ENCODE results near the gene PLEK2.
"Not testable (repeated sequence)": the region's sequence is repeated elsewhere in the genome, so short reads cannot be mapped to it uniquely, and the experiment has no call there.

PLEK2 gene, protein sequence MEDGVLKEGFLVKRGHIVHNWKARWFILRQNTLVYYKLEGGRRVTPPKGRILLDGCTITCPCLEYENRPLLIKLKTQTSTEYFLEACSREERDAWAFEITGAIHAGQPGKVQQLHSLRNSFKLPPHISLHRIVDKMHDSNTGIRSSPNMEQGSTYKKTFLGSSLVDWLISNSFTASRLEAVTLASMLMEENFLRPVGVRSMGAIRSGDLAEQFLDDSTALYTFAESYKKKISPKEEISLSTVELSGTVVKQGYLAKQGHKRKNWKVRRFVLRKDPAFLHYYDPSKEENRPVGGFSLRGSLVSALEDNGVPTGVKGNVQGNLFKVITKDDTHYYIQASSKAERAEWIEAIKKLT

DNA sequence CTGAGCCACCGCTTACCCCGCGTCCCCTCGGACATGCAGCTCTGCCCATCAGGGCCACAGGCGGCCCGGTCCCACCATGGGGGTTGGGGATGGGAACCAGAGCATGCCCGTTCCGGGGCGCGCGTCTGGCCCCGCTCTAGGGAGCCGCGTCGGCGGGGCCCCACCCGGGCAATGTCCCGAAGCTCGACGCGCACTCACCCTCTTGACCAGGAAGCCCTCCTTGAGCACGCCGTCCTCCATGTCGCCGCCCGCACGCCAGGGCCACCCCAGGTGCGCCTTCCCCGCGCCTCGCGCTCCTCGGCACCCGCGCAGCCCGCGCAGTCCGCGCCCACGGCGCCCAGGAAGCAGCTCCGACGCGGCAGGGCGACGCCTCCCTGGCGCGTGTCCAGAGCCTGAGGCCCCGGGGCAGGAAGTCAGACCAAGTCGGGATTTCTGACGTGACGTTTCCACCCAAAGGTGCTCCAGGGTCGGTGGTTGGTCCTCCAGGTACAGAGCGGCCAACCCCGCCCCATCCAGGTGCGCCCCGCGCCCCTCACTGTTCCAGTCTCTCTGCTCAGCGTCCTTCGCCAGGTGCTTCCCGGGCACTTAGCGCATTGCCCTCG is at the start of gene PLEK2:
TSS of gene PLEK2 (minus strand) at position 346 of the 602 bp plus-strand sequence. CDS start at position 240, 106 bp downstream.
- DNase-seq (ENCODE audit: low spot score) = peak; percentile 56

DNA sequence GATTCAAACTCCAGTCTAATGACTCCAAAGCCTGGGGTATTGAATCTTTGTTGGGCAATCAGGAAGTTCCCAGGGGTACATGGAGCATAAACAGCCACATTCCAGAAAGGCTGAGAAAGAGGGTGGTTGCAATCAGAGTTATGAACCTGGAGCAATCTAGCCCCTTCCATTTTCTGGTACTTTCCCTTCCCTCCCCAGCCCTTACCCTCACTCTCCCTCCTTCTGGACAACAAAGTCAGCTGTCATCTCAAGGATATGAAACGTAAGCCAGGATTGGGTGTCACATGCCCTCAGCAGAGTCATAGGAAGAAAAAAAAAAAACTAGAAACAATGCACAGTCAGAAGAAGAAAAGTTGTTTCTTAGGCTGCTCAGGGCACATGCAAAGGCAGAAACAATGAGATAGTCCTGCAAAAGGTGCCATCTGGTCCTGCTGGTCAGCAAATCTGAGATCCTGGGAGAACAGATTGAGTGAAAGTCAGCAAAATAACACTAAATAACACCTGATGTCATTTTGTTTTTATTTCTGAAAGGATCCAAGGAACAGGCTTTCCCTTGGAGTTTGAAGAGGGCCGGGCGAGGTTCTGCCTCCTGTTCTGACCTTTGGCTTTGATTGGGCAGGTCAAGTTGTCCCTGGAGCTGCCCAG is 49.5 kb upstream of the PLEK2 start:
- DNase-seq (ENCODE audit: low spot score) = no peak

DNA sequence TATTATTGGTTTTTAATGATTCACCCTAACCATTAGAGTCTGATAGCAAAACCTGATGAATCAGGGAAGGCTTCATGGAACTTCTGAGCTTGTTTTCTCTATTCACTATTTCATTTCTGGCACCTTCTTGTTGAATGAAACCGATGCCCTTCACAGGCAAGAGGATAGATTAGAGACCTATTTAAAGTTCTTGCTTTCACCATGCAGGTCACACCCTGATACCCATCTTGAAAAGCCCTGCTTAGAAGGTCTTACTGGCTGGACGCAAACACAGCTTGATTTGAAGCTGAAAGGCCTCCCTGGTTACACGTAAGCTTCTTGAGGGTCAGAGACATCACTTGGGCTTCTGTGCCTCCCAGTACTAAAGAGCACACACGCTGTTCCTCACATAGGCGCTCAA is 47.4 kb upstream of the PLEK2 start:
- DNase-seq (ENCODE audit: low spot score) = no peak

DNA sequence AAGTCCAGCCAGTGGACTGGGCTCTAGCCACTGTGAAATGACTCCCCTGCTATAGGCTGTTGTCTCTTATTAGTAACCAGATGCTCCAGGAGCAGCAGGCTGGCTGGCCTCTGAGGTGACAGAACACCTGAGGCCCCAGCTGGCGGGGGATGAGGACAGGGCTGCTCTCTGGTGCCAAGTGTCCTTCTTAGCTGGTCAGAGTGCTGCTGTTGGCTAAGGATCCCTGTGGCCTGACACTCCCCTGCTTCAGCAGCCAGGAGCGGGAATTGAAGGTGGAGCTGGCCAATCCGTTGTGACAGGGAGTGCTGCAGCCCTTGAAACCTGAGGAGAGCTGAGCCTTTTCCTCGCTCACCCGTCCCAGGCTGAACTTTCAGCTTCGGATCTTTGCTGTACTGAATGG is 45.8 kb upstream of the PLEK2 start:
- no peak for DNase-seq (ENCODE audit: low spot score)

DNA sequence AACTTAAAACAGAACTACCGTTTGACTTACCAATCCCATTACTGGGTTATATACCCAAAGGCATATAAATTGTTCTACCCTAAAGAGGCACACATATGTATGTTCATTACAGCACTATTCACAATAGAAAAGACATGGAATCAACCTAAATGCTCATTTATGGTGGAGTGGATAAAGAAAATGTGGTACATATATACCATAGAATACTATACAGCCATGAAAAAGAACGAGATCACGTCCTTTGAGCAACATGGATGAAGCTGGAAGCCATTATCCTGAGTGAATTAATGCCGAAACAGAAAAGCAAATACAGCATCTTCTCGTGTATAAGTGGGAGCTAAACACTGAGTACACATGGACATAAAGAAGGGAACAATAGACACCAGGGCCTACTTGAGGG is 44.8 kb upstream of the PLEK2 start:
- no peak for DNase-seq (ENCODE audit: low spot score)

DNA sequence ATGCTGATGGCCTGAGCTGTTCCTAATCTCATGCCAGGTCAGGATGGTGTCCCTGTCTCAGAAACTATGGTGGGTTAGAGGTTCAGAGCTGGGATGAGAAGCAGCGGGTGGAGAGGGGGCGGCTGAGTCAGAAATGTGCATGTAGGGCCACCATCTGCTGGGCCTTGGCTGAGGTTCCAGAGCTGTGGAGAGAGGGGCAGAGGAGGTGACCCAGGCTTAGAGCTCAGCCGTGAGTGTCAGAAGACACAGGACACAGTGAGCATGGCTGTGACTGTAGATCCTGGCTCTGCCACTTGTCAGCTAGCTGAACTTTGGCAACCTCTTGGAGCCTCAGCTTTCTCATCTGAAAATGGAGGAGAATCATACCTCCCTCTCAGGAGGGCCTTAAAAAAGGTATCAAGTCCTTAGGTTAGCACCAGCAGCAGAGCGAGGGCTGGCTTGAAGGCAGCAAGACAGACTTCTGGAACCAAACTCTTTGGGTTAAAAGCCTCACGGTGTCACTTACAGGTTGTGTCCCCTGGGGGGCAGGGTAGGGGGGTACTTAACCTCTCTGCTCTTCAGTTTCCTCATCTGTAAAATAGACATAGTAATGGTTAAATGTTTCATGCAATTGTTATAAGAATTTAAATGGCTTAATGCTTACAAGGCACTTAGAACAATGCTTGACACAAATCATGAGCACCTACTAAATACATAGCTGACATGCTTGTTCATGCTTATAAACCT is 41.8 kb upstream of the PLEK2 start:
- no peak for DNase-seq (ENCODE audit: low spot score)

DNA sequence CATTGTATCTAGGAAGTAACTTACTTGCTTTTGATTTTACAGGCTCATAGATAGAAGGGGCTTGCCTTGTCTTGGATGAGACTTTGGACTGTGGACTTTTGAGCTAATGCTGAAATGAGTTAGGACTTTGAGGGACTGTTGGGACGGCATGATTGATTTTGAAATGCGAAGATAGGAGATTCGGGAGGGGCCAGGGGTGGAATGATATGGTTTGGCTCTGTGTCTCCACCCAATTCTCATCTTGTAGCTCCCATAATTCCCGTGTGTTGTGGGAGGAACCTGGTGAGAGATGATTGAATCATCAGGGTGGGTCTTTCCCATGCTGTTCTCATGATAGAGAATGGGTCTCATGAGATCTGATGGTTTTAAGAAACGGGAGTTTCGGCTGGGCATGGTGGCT is 39.7 kb upstream of the PLEK2 start:
- DNase-seq (ENCODE audit: low spot score) = not testable (repeated sequence)

DNA sequence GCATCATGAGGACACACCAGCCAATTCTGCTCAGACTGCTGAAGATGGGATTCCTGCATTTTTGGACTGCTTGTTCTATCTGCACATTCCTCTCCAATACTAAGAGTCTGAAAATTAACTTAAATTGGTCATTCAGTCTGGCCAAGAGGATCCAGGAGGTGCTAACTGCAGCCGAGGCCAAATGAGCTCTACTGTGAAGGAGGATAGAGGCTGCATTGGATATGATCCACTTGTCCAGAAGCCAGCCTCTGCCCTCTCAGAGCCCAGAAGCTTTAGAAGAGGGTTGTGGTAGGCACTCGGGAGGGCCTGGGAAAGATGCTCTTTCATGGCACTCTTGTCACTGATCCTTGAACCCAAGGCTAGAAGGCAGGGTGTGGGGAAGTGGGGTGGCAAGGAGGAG is 37.1 kb upstream of the PLEK2 start:
- DNase-seq (ENCODE audit: low spot score) = no peak

DNA sequence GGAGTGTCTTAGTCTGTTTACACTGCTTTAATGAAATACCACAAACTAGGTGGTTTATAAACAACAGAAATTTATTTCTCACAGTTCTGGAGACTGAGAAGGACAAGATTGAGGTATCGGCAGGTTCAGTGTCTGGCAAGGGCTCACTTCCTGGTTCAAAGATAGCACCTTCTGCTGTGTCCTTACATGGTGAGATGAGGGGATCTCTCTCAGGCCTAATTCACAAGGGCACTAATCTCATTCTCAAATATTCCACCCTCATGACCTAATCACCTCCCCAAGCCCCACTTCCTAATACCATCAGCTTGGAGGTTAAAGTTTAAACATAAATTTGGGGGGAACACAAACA is 35.0 kb upstream of the PLEK2 start:
- DNase-seq (ENCODE audit: low spot score) = no peak

DNA sequence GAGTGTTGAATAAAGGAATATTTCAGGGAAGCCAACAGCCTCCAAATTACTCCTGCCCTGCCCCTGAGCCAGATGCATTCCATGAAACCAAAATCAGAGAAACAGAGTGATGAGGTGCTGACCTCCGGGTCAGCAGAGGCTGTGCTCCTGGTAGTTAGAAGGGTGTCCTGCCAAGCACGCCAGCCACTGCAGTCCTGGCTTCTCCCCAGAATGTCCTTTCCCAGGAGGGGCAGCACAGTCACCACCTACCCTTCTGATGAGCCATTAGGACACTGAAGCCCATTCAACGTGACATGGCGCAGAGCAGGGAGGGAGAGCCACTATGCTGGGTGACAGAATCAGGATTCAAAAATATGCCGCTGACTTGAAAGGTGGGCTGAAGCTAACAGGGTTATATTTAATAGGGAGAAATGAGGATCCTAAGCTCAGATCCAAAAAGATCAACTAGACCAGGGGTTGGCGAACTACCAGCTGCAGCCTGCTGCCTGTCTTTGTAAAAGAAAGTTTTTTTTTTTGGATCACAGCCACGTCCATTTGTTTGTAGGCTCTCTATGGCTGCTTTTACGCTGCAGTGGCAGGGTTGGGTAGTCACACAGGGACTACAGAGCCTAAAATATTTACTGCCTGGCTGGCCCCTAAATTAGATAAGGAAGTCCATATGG is 34.5 kb upstream of the PLEK2 start:
- DNase-seq (ENCODE audit: low spot score) = no peak

DNA sequence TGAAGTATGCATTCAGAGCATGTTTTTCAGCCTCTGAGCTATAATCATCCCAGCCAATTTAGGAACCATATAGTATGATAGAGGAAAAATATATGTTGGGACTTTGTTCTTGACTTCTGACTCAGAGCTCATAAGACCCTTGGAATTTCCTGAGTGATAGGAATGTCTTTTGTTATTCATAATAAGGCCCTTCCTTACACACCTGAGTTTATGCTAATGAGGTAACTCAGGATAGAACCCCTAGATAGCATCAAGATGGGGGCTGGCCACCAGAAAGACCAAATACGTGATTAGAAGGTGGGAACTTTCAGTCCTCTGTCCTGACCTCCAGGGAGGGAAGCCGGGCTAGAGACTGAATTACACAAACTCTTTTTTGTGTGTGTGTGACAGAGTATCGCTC is 32.4 kb upstream of the PLEK2 start:
- DNase-seq (ENCODE audit: low spot score) = no peak

DNA sequence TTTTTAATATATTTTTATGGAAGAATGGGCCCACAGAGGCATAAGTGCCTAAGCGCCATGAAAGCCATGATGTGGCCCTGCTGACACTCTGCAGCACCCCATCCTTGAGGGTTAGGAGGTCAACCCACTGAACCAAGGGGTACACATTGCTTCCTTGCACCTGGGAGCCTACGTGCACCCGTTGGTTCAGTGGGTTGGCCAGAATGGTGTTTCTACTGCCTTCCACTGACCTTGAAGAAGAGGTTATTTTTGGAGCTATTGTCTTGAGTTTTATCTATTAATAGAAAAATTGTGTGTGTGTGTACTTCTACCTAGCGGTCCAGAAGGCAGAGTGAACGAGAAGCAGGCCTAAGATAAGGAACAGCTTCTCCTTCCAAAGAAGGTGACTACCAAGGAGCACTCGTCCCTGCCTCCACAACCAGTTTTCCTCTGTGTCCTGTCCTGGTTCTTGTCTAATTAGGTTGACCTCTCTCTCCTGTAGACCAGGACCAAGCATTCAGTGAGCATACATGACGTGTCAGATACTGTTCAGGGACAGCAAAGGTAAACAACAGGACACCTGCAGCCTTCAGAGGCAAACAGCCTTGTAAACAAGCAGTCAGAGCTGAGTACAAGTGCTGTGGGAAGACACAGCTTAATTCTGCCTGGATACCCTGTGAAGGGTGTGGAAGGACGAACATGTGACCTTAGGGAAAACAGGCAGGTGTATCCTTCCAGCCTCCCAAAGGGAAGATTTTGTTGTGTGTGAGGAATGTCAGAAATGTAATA is 30.4 kb upstream of the PLEK2 start:
- no peak for DNase-seq (ENCODE audit: low spot score)

DNA sequence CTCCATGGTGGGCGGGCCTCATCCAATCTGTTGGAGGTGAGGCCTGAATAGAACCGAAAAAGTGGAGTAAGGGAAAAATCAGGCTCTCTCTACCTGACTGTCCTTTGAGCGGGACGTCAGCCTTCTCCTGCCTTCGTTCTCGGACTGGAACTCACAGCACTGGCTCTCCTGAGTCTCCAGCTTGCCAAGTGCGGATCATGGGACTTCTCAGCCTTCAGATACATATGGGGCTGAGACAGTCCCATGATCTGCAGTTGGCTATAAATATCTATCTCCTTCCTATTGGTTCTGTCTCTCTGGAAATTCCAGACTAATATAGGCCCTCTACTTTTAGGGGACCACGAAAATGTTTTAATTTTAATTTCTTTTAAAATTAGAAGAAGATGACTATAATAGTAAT is 29.7 kb upstream of the PLEK2 start:
- DNase-seq (ENCODE audit: low spot score) = no peak

DNA sequence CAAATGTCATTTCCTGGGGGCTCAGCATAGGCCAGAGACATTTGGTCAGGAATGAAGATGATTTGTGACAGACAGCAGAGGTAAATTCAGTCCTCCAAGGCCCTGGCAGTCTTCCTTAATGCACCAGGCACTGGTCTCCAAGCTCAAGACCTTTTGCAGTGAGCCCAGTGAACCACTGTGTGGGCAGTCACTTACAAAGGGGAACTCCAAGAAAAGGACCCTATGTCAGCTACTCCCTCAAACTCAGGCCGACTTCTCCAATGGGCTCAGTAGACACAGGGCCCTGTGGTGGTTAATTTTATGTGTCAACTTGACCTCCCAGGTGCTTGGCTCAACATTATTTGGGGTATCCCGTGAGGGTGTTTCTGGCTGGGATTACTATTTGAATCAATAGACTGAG is 29.3 kb upstream of the PLEK2 start:
- no peak for DNase-seq (ENCODE audit: low spot score)

DNA sequence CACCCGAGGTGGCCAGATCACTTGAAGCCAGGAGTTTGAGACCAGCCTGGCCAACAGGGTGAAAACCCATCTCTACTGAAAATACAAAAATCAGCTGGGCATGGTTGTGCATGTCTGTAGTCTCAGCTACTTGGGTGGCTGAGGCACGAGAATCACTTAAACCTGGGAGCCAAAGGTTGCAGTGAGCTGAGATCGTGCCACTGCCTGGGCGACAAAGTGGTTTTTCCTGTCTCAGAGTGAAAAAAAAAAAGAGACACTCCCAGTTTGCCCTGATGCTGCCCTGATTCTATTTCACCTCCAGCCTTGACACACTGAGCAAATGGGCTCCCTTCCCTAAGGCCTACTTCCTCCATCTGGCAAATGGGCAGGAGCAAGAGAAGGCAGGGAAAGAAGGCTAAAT is 28.5 kb upstream of the PLEK2 start:
- no peak for DNase-seq (ENCODE audit: low spot score)

DNA sequence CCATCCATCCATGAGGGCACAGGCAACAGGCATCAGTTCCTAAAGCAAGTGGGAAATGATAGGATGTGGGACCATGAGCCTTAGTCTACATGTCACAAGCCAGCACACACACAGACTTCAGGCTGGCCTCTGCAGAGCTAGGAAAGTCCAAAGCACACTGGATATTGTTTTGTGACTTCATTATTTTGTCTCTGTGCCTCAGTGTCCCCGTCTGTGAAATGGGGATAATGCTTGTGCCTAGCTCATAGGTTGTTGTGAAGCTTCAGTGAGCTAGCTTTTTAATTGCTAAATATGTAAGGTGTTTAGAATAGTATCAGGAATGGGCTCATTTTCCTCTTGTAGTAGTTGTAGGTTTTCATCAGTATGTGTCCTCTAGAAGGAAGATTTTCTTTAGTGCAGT is 27.0 kb upstream of the PLEK2 start:
- DNase-seq (ENCODE audit: low spot score) = no peak

DNA sequence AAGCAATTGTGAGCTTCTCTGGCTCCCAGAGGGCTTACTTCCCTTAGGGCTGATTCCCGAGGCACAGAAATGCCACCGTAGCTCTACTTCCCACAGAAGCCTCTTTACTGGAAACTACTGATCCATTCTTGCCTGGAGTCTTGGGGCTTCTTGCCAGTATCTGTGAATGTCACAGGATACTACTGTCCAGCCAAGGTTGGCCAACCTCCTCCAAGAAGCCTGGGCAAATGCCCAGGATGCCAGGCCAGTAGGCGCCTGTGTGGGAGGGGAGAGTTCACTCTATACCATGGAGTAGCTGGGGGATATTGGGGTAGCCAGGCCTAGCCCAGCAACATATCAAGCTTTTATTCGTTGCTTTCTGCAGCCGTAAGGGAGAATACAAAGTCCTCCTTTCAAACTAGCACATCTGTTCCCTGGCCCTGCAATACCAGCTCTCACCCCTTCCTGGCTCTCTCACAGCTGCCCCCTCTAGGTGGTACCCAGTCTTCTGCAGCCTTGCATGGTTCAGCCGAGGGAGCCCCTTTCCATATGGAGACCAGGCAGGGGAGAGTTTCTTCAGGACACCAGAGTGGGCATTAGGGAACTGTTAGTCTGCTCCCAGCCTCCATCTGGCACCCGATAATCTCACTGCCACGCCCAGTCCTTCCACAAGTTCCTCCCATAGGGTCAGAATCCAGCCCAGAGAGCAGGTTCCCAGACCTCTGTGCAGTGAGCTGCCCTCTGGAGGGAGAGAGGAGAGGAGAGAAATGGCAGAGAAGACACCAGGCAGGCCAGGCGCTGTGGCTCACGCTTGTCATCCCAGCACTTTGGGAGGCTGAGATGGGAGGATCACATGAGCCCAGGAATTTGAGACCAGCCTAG is 24.3 kb upstream of the PLEK2 start:
- DNase-seq (ENCODE audit: low spot score) = no peak

DNA sequence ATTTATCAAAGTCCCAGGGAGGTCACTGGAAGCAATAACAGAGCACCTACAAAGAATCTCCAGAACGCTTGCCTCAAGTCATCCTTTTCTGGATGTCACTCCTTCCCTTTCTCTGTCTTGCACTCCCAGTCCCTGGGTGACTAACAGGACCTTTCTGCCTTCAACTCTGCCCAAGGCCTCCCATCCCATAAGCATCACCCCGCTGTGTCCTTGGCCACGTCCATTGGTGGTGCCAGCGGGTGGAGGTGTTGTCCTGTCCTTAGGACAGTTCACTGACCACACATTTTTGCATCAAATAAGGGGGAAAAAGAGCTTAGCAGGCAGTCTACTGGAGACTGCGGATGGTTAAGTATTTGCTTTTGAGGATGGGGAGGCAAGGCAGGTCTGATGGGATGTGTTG is 23.6 kb upstream of the PLEK2 start:
- no peak for DNase-seq (ENCODE audit: low spot score)

DNA sequence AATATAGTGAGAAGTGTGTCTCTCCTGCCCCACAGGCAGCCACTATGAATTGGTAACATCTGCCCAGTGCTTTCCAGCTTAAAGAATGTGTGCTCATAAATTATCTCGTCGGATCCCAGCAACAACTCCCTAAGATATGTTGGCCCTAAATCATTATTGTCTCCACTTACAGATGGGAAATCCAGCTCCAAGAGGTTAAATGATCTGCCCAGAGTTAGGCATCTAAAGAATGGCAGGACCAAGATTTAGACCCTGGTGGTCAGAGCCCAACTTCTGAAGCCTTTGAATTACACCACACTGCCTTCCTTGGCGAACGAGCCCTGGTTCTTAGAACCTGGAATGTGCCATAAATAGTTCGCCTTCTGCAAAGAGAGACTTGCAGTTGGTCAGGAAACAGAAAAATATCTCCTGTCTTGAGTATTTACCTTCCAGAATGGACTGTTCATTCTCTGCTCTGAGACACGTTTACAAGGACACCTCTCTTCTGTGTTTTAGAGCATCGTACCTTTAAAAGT is 20.1 kb upstream of the PLEK2 start:
- DNase-seq (ENCODE audit: low spot score) = no peak

DNA sequence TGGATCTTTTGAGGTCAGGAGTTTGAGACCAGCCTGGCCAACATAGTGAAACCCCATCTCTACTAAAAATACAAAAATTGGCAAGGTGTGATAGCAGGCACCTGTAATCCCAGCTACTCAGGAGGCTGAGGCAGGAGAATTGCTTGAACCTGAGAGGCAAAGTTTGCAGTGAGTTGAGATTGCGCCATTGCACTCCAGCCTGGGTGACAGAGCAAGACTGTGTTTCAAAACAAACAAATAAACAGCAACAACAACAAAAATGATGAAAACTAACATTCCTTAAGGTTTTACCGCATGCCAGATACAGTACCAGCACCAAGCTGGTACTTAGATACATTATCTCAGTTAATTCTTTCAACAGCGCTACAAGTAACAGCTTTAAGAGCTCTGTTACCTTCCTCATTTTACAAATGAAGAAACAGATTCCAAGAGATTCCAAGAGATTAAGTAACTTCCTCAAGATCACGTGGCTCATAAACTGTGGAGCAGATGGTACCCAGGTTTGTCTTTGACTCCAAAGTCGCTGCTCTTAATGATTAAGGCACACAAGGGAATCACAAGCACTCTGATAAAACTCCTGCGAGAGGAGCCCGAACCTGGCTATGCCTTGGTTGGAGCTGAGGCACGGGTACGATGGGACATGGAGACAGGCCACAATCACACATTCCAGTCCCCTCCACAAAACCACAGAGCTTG is 17.7 kb upstream of the PLEK2 start:
- DNase-seq (ENCODE audit: low spot score) = no peak

Data from AG20443 (cell line).